ENCODE results near the gene PTAFR.

The PTAFR gene

DNA sequence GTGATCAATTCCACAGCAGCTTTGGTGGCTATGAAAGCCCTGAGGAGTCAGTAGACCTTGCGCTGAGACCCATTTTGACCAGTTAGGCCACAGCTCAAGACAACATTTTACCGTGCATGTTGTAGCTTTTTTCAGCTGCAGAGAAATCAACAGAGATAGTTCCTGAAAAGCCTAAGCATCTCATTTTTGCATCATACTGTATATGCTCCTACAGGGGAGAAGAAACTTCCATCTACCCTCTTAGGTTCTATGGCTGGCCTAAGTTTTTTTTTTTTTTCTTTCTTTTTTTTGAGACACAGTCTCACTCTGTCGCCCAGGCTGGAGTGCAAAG is 63.3 kb downstream of the PTAFR start:
- TF ChIP-seq, protein P1, sequence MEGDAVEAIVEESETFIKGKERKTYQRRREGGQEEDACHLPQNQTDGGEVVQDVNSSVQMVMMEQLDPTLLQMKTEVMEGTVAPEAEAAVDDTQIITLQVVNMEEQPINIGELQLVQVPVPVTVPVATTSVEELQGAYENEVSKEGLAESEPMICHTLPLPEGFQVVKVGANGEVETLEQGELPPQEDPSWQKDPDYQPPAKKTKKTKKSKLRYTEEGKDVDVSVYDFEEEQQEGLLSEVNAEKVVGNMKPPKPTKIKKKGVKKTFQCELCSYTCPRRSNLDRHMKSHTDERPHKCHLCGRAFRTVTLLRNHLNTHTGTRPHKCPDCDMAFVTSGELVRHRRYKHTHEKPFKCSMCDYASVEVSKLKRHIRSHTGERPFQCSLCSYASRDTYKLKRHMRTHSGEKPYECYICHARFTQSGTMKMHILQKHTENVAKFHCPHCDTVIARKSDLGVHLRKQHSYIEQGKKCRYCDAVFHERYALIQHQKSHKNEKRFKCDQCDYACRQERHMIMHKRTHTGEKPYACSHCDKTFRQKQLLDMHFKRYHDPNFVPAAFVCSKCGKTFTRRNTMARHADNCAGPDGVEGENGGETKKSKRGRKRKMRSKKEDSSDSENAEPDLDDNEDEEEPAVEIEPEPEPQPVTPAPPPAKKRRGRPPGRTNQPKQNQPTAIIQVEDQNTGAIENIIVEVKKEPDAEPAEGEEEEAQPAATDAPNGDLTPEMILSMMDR (conservative IDR thresholded peaks at IDR 0.05): no peak
- no peak overlapping the region for H3K27ac ChIP-seq

- TF ChIP-seq, protein P1 (conservative IDR thresholded peaks at IDR 0.05): no peak
- H3K27ac ChIP-seq: no peak overlapping the region
Measured at GRCh38 chr1:28112388-28113241, 63.9 kb downstream of the PTAFR start.

- TF ChIP-seq, protein P1 (conservative IDR thresholded peaks at IDR 0.05): no peak
- H3K27ac ChIP-seq: no peak overlapping the region
Measured at GRCh38 chr1:28111157-28111556, 65.3 kb downstream of the PTAFR start.

DNA sequence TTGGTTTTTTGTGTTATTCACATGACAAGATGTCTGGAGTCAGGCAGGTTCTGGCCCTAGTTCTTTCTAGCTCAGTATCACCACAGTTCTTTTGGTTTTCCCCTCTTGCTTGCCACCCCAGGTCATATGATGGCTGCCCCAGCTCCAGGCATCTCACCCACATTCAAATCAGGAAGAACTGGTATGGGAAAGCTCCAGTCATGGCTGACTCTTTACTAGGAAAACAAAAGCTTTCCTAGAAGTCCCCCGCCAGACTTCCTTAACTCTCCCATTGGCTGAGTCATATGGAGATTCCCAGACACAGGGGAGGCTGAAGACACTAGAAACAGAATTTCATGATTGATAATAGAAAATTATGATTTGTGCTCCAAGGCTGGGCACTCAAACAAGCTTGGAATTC is 65.9 kb downstream of the PTAFR start:
- TF ChIP-seq, protein P1 (conservative IDR thresholded peaks at IDR 0.05): no peak
- H3K27ac ChIP-seq: no peak overlapping the region

GRCh38 chr1:28109639-28110038 is 66.9 kb downstream of the PTAFR start:
- TF ChIP-seq, protein P1 (conservative IDR thresholded peaks at IDR 0.05): no peak
- no peak overlapping the region for H3K27ac ChIP-seq

DNA sequence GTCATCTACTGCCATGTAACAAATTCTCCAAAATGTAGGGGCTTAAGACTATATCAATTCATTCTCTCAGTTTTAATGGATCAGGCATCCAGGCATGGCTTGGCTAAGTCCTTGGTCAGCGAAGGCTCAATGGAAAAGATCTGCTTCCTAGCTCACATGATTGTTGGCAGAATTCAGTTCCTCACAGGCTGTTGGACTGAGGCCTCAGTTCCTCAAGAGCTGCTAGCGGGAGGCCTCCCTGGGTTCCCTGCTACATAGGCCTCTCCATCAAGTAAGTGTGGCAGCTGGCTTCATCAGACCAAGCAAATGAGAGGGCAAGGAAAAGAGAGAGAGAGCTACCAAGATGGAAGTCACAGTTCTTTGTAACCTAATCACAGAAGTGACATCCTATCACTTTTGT is 68.5 kb downstream of the PTAFR start:
- no peak overlapping the region for H3K27ac ChIP-seq
- TF ChIP-seq, protein P1 (conservative IDR thresholded peaks at IDR 0.05): no peak

- no peak overlapping the region for H3K27ac ChIP-seq
- TF ChIP-seq, protein P1 (conservative IDR thresholded peaks at IDR 0.05): no peak
Measured at GRCh38 chr1:28104866-28105467, 71.5 kb downstream of the PTAFR start.
